Parathyroid adenoma (tissue), 2 donors: ENCODE measurements around the gene NGF.
A peak's percentile ranks its signal among the peaks of the same experiment; 100 is the strongest.
"Not testable (repeated sequence)": the region's sequence is repeated elsewhere in the genome, so short reads cannot be mapped to it uniquely, and the experiment has no call there.

Experiments used
- H2AFZ ChIP-seq: fragments of 300-600 bp; sonication (generic); one replicate; pipeline ENCODE4 v1.7.0; 2017; ENCODE audit warnings: antibody characterized with exemption, mild to moderate bottlenecking
- H3K27ac ChIP-seq: fragments of 300-600 bp; sonication (generic); one replicate; pipeline ENCODE4 v1.7.0; 2017
- H3K27me3 ChIP-seq: fragments of 300-600 bp; sonication (generic); one replicate; pipeline ENCODE4 v1.7.0; 2017; ENCODE audit warnings: low read length; ENCODE audit not compliant: control insufficient read depth, insufficient read depth
- H3K36me3 ChIP-seq: fragments of 300-600 bp; sonication (generic); one replicate; pipeline ENCODE4 v1.7.0; 2017; ENCODE audit warnings: low read length; ENCODE audit not compliant: control insufficient read depth, insufficient read depth
- H3K4me1 ChIP-seq: fragments of 300-600 bp; sonication (generic); one replicate; pipeline ENCODE4 v1.7.0; 2017; ENCODE audit warnings: control low read depth
- H3K4me2 ChIP-seq: fragments of 300-600 bp; sonication (generic); one replicate; pipeline ENCODE4 v1.7.0; 2017; ENCODE audit warnings: low read length
- H3K4me3 ChIP-seq: fragments of 300-600 bp; sonication (generic); one replicate; pipeline ENCODE4 v1.7.0; 2017; ENCODE audit warnings: low read depth, low read length
- H3K79me2 ChIP-seq: fragments of 300-600 bp; sonication (generic); one replicate; pipeline ENCODE4 v1.7.0; 2017; ENCODE audit warnings: control low read depth
- H3K9ac ChIP-seq: fragments of 300-600 bp; sonication (generic); one replicate; pipeline ENCODE4 v1.7.0; 2017; ENCODE audit warnings: mild to moderate bottlenecking
- H3K9me3 ChIP-seq: fragments of 300-600 bp; sonication (generic); one replicate; pipeline ENCODE4 v1.7.0; 2017; ENCODE audit warnings: low read length; ENCODE audit not compliant: control insufficient read depth
- CTCF ChIP-seq: fragments of 300-600 bp; sonication (generic); IDR thresholded peaks from one replicate; pipeline ENCODE4 v1.7.0; 2017; ENCODE audit warnings: antibody characterized with exemption, mild to moderate bottlenecking
- donor health status: primary hyperparathyroidism.

NGF gene

GRCh38 chr1:115337633-115338456 lies at the start of gene NGF:
NGF (minus strand) TSS chr1:115338249; CDS start chr1:115286795, 51,454 bp downstream.
- H3K4me3 ChIP-seq, result peak within 1 kb of the TSS; percentile 55
- TF ChIP-seq CTCF, result no peak
- H3K4me1 ChIP-seq, result peaks cover 8% of the 10 kb centered on the region
- peak within 1 kb of the TSS; percentile 39 for H3K27ac ChIP-seq
- no peak within 1 kb of the TSS for H3K9ac ChIP-seq
- H3K4me2 ChIP-seq, result peak within 1 kb of the TSS; percentile 68
- no peaks in the 10 kb centered on the region for H3K79me2 ChIP-seq
- no peaks in the 10 kb centered on the region for H3K9me3 ChIP-seq
- H2AFZ ChIP-seq, result peak within 1 kb of the TSS; percentile 69
- H3K36me3 ChIP-seq, result no peaks in the 10 kb centered on the region
- H3K27me3 ChIP-seq, result no peaks in the 10 kb centered on the region

- H3K27me3 ChIP-seq, H3K79me2 ChIP-seq, H3K9me3 ChIP-seq, H2AFZ ChIP-seq, H3K4me3 ChIP-seq, H3K4me2 ChIP-seq, H3K27ac ChIP-seq, H3K36me3 ChIP-seq, H3K4me1 ChIP-seq, H3K9ac ChIP-seq: not testable (repeated sequence)
Measured at GRCh38 chr1:115383455-115383854, 45.4 kb upstream of the NGF start.

- Histone ChIP-seq H3K4me2 (no peak overlapping the region), H3K4me1 (no peaks in the 10 kb centered on the region), H3K36me3 (no peaks in the 10 kb centered on the region), H3K27me3 (no peaks in the 10 kb centered on the region), H3K27ac (no peak overlapping the region), H3K9me3 (no peaks in the 10 kb centered on the region), H2AFZ (no peak overlapping the region), H3K79me2 (no peaks in the 10 kb centered on the region), H3K9ac (no peak overlapping the region), H3K4me3 (no peak overlapping the region)
- no peak for TF ChIP-seq CTCF
Measured at GRCh38 chr1:115379943-115380342, 41.9 kb upstream of the NGF start.

GRCh38 chr1:115377411-115377810 lies 39.4 kb upstream of the NGF start:
- no peaks in the 10 kb centered on the region for H3K27me3 ChIP-seq
- H3K36me3 ChIP-seq, result no peaks in the 10 kb centered on the region
- H3K4me1 ChIP-seq, result no peaks in the 10 kb centered on the region

GRCh38 chr1:115374598-115374997 lies 36.5 kb upstream of the NGF start:
- Histone ChIP-seq H3K4me3 (no peak overlapping the region), H2AFZ (no peak overlapping the region), H3K36me3 (no peaks in the 10 kb centered on the region), H3K4me1 (no peaks in the 10 kb centered on the region), H3K79me2 (no peaks in the 10 kb centered on the region), H3K4me2 (no peak overlapping the region), H3K9ac (no peak overlapping the region), H3K27me3 (no peaks in the 10 kb centered on the region), H3K9me3 (no peaks in the 10 kb centered on the region), H3K27ac (no peak overlapping the region)
- TF ChIP-seq CTCF, result no peak

More at GRCh38 chr1:115377411-115377810, 39.4 kb upstream of the NGF start:
- no peak overlapping the region for H3K4me2 ChIP-seq
- no peaks in the 10 kb centered on the region for H3K79me2 ChIP-seq
- TF ChIP-seq CTCF, result no peak
- no peaks in the 10 kb centered on the region for H3K9me3 ChIP-seq
- H3K9ac ChIP-seq, result no peak overlapping the region
- no peak overlapping the region for H3K27ac ChIP-seq
- no peak overlapping the region for H3K4me3 ChIP-seq
- no peak overlapping the region for H2AFZ ChIP-seq
